IMR-90 (cell line): ENCODE data around the gene GRB10. TPM values are rescaled to one million over a fixed set of nuclear protein-coding genes. Genes with fewer than 3 reads are reported as not detected.

Experiments used
- ATAC-seq: fragments of 200-7000 bp; cut with Tn5 transposase; 2 replicates; pipeline ENCODE4 v1.9.1; 2020; ENCODE audit warnings: low read depth, mild to moderate bottlenecking, moderate library complexity
- BruUV-seq: library from RNA; stranded (reverse); fragments of 400-500 nt; replicated peaks from 2 replicates; lab custom pipeline; 2021; lab: Mats Ljungman, UMichigan
- CTCF ChIA-PET: fragments of 300-600 bp; formaldehyde crosslinking; extraction: SDS; loops from one replicate; lab custom pipeline; 2021; ENCODE audit warnings: antibody characterized with exemption; lab: Yijun Ruan, JAX
- POLR2A ChIA-PET: fragments of 300-600 bp; sonication (Branson Sonifier 250); formaldehyde crosslinking; loops from one replicate; lab custom pipeline; 2022; ENCODE audit warnings: antibody characterized with exemption; ENCODE audit not compliant: unreplicated experiment; lab: Charles Lee
- DNase-seq: peaks from one replicate; pipeline ENCODE4 v3.0.0; 2013
- H2AFZ ChIP-seq: replicated peaks from 2 replicates; pipeline ENCODE3; 2013; ENCODE audit warnings: low read length, mild to moderate bottlenecking; ENCODE audit not compliant: poor library complexity
- H2AK5ac ChIP-seq: 2 replicates; pipeline ENCODE4 v1.6.1; 2013; ENCODE audit warnings: low read depth, low read length, inconsistent platforms
- H2AK9ac ChIP-seq: replicated peaks from 2 replicates; pipeline ENCODE3; 2013; ENCODE audit warnings: mild to moderate bottlenecking, low read depth, low read length, moderate library complexity; ENCODE audit not compliant: poor library complexity
- H2BK120ac ChIP-seq: 2 replicates; pipeline ENCODE4 v1.6.1; 2013; ENCODE audit warnings: low read depth, low read length, inconsistent platforms
- H2BK15ac ChIP-seq: 3 replicates; pipeline ENCODE4 v1.6.1; 2013; ENCODE audit warnings: low read depth, low read length, inconsistent platforms
- H2BK20ac ChIP-seq: 2 replicates; pipeline ENCODE4 v1.6.1; 2013; ENCODE audit warnings: low read depth, mild to moderate bottlenecking, inconsistent platforms, low read length, moderate library complexity
- H2BK5ac ChIP-seq: 2 replicates; pipeline ENCODE4 v1.6.1; 2013; ENCODE audit warnings: mild to moderate bottlenecking, low read depth, low read length, inconsistent platforms; ENCODE audit not compliant: poor library complexity, severe bottlenecking
- H3K14ac ChIP-seq: replicated peaks from 2 replicates; pipeline ENCODE4 v1.6.1; 2013; ENCODE audit warnings: low read depth, low read length, inconsistent platforms
- H3K18ac ChIP-seq: 2 replicates; pipeline ENCODE4 v1.6.1; 2013; ENCODE audit warnings: low read depth, low read length, control low read depth
- H3K23ac ChIP-seq: 2 replicates; pipeline ENCODE4 v1.6.1; 2013; ENCODE audit warnings: low read depth, low read length, inconsistent platforms
- H3K27ac ChIP-seq: 2 replicates; pipeline ENCODE4 v1.5.1; 2013; ENCODE audit warnings: mild to moderate bottlenecking, control low read depth, low read length; ENCODE audit not compliant: insufficient read depth
- H3K27me3 ChIP-seq: 2 replicates; pipeline ENCODE4 v1.6.1; 2013; ENCODE audit warnings: low read length; ENCODE audit not compliant: control insufficient read depth, insufficient read depth
- H3K36me3 ChIP-seq: 2 replicates; pipeline ENCODE4 v1.6.1; 2013; ENCODE audit warnings: low read length, mixed read lengths; ENCODE audit not compliant: control insufficient read depth, insufficient read depth
- H3K4ac ChIP-seq: 2 replicates; pipeline ENCODE4 v1.6.1; 2013; ENCODE audit warnings: low read depth, low read length, inconsistent platforms
- H3K4me1 ChIP-seq: 2 replicates; pipeline ENCODE4 v1.6.1; 2013; ENCODE audit warnings: low read length, mixed read lengths; ENCODE audit not compliant: control insufficient read depth, insufficient read depth
- H3K4me2 ChIP-seq: 2 replicates; pipeline ENCODE4 v1.6.1; 2013; ENCODE audit warnings: low read depth, mild to moderate bottlenecking, control low read depth, low read length, moderate library complexity
- H3K4me3 ChIP-seq: 2 replicates; pipeline ENCODE4 v1.5.1; 2013; ENCODE audit warnings: low read depth, mild to moderate bottlenecking, control low read depth, low read length, moderate library complexity; ENCODE audit not compliant: insufficient read depth
- H3K56ac ChIP-seq: 2 replicates; pipeline ENCODE4 v1.6.1; 2013; ENCODE audit warnings: low read length, inconsistent platforms; ENCODE audit not compliant: insufficient read depth; ENCODE audit errors: extremely low read depth
- H3K79me1 ChIP-seq, 2 experiments: 2 replicates each; pipeline ENCODE4 v1.6.1; 2013; ENCODE audit warnings: low read length in 2 of 2, inconsistent platforms in 1 of 2, low read depth in 1 of 2
- H3K9ac ChIP-seq: 2 replicates; pipeline ENCODE4 v1.6.1; 2013; ENCODE audit warnings: low read depth, low read length, control low read depth
- H3K9me1 ChIP-seq: 2 replicates; pipeline ENCODE4 v1.6.1; 2013; ENCODE audit warnings: low read length, inconsistent platforms; ENCODE audit not compliant: insufficient read depth
- H3K9me3 ChIP-seq: 2 replicates; pipeline ENCODE4 v1.6.1; 2013; ENCODE audit warnings: low read length; ENCODE audit not compliant: control insufficient read depth, insufficient read depth
- H4K20me1 ChIP-seq: 2 replicates; pipeline ENCODE4 v1.6.1; 2013; ENCODE audit warnings: low read length, inconsistent platforms; ENCODE audit not compliant: insufficient read depth
- H4K5ac ChIP-seq: 2 replicates; pipeline ENCODE4 v1.6.1; 2013; ENCODE audit warnings: mild to moderate bottlenecking, low read depth, low read length, control low read depth
- H4K8ac ChIP-seq, 2 experiments: 2 replicates each; pipeline ENCODE4 v1.6.1; 2013; ENCODE audit warnings: low read depth in 2 of 2, low read length in 2 of 2, control low read depth in 1 of 2, inconsistent platforms in 1 of 2
- H4K91ac ChIP-seq: 2 replicates; pipeline ENCODE4 v1.6.1; 2013; ENCODE audit warnings: low read depth, low read length, inconsistent platforms; ENCODE audit not compliant: insufficient read depth
- CEBPB ChIP-seq: IDR thresholded peaks from 2 replicates; pipeline ENCODE4 v1.6.1; 2012; ENCODE audit warnings: low read depth, low read length, improper control_type of control experiment
- CHD1 ChIP-seq: IDR thresholded peaks from 2 replicates; pipeline ENCODE4 v1.6.1; 2012; ENCODE audit warnings: low read depth, low read length, improper control_type of control experiment
- ELK1 ChIP-seq: fragments of 150-350 bp; IDR thresholded peaks from 2 replicates; pipeline ENCODE4 v1.6.1; 2016; ENCODE audit warnings: low read depth, mild to moderate bottlenecking, low read length, moderate library complexity, borderline replicate concordance
- FOS ChIP-seq: fragments of 150-350 bp; IDR thresholded peaks from 2 replicates; pipeline ENCODE4 v1.6.1; 2016; ENCODE audit warnings: low read depth, low read length
- MAFK ChIP-seq: IDR thresholded peaks from 2 replicates; pipeline ENCODE4 v1.6.1; 2012; ENCODE audit warnings: low read depth, low read length, improper control_type of control experiment
- MXI1 ChIP-seq: IDR thresholded peaks from 2 replicates; pipeline ENCODE4 v1.6.1; 2012; ENCODE audit warnings: low read depth, mild to moderate bottlenecking, low read length, moderate library complexity, borderline replicate concordance
- NFE2L2 ChIP-seq: fragments of 150-350 bp; IDR thresholded peaks from 2 replicates; pipeline ENCODE4 v1.6.1; 2016; ENCODE audit warnings: low read depth, mild to moderate bottlenecking, low read length
- POLR2A ChIP-seq: IDR thresholded peaks from 2 replicates; pipeline ENCODE4 v1.6.1; 2012; ENCODE audit warnings: mild to moderate bottlenecking, low read depth, low read length
- RAD21 ChIP-seq: IDR thresholded peaks from 2 replicates; pipeline ENCODE4 v1.6.1; 2012; ENCODE audit warnings: low read length, improper control_type of control experiment
- RCOR1 ChIP-seq: IDR thresholded peaks from 2 replicates; pipeline ENCODE4 v1.6.1; 2012; ENCODE audit warnings: mild to moderate bottlenecking, low read length, improper control_type of control experiment; ENCODE audit not compliant: insufficient replicate concordance
- RFX5 ChIP-seq: IDR thresholded peaks from 2 replicates; pipeline ENCODE4 v1.8.0; 2012; ENCODE audit warnings: low read depth, mild to moderate bottlenecking, low read length, moderate library complexity
- SMC3 ChIP-seq: fragments of 150-350 bp; IDR thresholded peaks from 2 replicates; pipeline ENCODE4 v1.6.1; 2016; ENCODE audit warnings: low read depth, mild to moderate bottlenecking, antibody characterized with exemption, low read length, moderate library complexity
- USF2 ChIP-seq: fragments of 150-350 bp; IDR thresholded peaks from 2 replicates; pipeline ENCODE4 v1.6.1; 2017; ENCODE audit warnings: mild to moderate bottlenecking, antibody characterized with exemption, low read length, low read depth
- WGBS, 2 experiments: methylation state at CpG; one replicate each; pipeline versions ENCODE4 v1.1.5 to v1.1.7; 2013; ENCODE audit warnings: missing lambda C conversion rate in 2 of 2; ENCODE audit not compliant: insufficient read length in 1 of 2; ENCODE audit errors: extremely low coverage in 2 of 2; 5-methylcytosine and 5-hydroxymethylcytosine counted together
- dilution Hi-C: fragments of 300-500 bp; cut with HindIII; formaldehyde crosslinking; loops from one replicate; pipeline ENCODE4 v1.14.3; 2018; ENCODE audit warnings: low sequenced_read_pairs; ENCODE audit not compliant: unreplicated experiment
- in situ Hi-C: fragments of 300-500 bp; cut with MboI; formaldehyde crosslinking; loops from 3 replicates; pipeline ENCODE4 v1.14.3; 2019; ENCODE audit warnings: low sequenced_read_pairs, inconsistent platforms, mixed read lengths
- intact Hi-C: fragments of 100-400 bp; cut with micrococcal nuclease; formaldehyde crosslinking; loops from 2 replicates; pipeline ENCODE4 v1.10.0; 2022
- polyA plus RNA-seq, 3 experiments: library from polyadenylated mRNA; depleted of rRNA; stranded (reverse); fragments of >200 nt; gene quantifications; 2 replicates each; pipeline ENCODE4 v1.2.3, GENCODE V29; 2012; ENCODE audit warnings: low replicate concordance in 1 of 3
- total RNA-seq: library from RNA; depleted of rRNA; stranded (reverse); fragments of >200 nt; gene quantifications from 2 replicates; pipeline ENCODE4 v1.2.3, GENCODE V29; 2012
- TF ChIP-seq, protein P1 (sequence below): conservative IDR thresholded peaks from 2 replicates; pipeline ENCODE4 v1.5.1; 2012; ENCODE audit warnings: mild to moderate bottlenecking, low read depth, low read length, improper control_type of control experiment

The GRB10 gene
- total and polyA plus RNA-seq, 2 of the 4 experiments (the other 2 are of a cell fraction): 6.3 to 15.1 TPM

- Histone ChIP-seq H4K91ac (no peak overlapping the region), H3K4me1 (no peaks in the 10 kb centered on the region), H3K27ac (no peak overlapping the region), H3K79me1 (peaks cover 5% of the 10 kb centered on the region in 2 experiments; a peak in 1 of 4 replicates), H3K9ac (no peak overlapping the region), H4K20me1 (peaks cover 5% of the 10 kb centered on the region), H2AK5ac (no peak overlapping the region), H3K4me2 (no peak overlapping the region), H2AFZ (no peak overlapping the region), H3K14ac (no peak overlapping the region), H3K9me3 (no peaks in the 10 kb centered on the region), H3K9me1 (no peaks in the 10 kb centered on the region), H3K18ac (no peak overlapping the region), H3K4ac (no peak overlapping the region), H2BK120ac (no peak overlapping the region), H3K27me3 (no peaks in the 10 kb centered on the region), H2BK20ac (no peak overlapping the region), H3K36me3 (peaks cover 4% of the 10 kb centered on the region; the same call in 1 of the 2 replicates), H3K56ac (no peak overlapping the region), H2BK5ac (no peak overlapping the region), H3K23ac (no peak overlapping the region), H2AK9ac (no peak overlapping the region), H4K8ac (no peak overlapping the region), H3K4me3 (no peak overlapping the region), H2BK15ac (no peak overlapping the region), H4K5ac (no peak overlapping the region)
- TF ChIP-seq ELK1 (no peak), USF2 (no peak), POLR2A (no peak), SMC3 (no peak), CHD1 (no peak), RAD21 (no peak), MXI1 (no peak), NFE2L2 (no peak), MAFK (no peak), CEBPB (no peak), FOS (no peak), RFX5 (no peak), RCOR1 (no peak)
- TF ChIP-seq, protein P1, sequence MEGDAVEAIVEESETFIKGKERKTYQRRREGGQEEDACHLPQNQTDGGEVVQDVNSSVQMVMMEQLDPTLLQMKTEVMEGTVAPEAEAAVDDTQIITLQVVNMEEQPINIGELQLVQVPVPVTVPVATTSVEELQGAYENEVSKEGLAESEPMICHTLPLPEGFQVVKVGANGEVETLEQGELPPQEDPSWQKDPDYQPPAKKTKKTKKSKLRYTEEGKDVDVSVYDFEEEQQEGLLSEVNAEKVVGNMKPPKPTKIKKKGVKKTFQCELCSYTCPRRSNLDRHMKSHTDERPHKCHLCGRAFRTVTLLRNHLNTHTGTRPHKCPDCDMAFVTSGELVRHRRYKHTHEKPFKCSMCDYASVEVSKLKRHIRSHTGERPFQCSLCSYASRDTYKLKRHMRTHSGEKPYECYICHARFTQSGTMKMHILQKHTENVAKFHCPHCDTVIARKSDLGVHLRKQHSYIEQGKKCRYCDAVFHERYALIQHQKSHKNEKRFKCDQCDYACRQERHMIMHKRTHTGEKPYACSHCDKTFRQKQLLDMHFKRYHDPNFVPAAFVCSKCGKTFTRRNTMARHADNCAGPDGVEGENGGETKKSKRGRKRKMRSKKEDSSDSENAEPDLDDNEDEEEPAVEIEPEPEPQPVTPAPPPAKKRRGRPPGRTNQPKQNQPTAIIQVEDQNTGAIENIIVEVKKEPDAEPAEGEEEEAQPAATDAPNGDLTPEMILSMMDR: no peak
- CTCF ChIA-PET: no interaction called here
- intact Hi-C loops: no loop called here
- ATAC-seq: peak; percentile 14; the same call in 1 of the 2 replicates
- peak; percentile 15 for DNase-seq
- POLR2A ChIA-PET: no interaction called here
- dilution Hi-C loops: no loop called here
- no TSS peak for BruUV-seq
- no CpG with 5 or more reads among the region's 3 CpGs for WGBS, 2 experiments
- in situ Hi-C loops: no loop called here
Observed at GRCh38 chr7:50637725-50638643, 144.7 kb downstream of the GRB10 start.
